NCI-H345 (cell line): ENCODE results near the gene SMAP1.
A peak's percentile ranks its signal among the peaks of the same experiment; 100 is the strongest.

Experiments
- DNase-seq: peaks from one replicate; lab custom pipeline; 2025; lab: John Stamatoyannopoulos, UW

Gene SMAP1

DNA sequence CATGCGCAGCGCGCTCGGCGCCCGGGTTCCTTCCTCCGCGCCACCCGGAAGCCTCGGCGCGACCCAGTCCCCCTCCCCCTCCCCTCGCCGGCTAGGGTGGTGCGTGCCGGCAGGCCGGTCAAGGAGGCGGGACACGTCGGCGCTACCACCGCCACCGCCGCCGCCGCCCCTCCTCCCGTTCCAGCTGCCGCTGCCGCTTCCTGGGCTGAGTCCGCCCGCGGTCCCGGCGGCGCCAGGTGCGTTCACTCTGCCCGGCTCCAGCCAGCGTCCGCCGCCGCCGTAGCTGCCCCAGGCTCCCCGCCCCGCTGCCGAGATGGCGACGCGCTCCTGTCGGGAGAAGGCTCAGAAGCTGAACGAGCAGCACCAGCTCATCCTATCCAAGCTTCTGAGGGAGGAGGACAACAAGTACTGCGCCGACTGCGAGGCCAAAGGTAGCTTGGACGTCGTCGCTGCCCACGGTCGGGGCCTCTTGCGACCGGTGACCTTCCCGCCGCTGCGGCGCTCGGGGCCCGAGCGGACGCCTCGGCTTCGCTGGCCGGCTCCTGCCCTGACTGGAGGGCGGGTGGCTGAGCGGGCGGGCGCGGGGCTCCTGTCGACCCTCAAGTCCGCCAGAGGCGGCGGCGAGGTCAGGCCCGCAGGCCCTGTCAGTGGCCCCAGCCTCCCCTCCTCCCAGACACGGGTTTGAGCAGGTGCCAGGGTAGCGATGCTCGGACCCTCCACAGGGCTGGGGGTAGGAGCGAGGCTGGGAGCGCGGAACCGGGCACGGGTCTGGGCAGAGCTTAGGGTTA is at the start of gene SMAP1:
Gene SMAP1, plus strand, starts transcription at position 173 of the 788 bp plus-strand sequence. Its CDS starts 141 bp downstream, at position 314.
- peak; percentile 94 for DNase-seq

DNA sequence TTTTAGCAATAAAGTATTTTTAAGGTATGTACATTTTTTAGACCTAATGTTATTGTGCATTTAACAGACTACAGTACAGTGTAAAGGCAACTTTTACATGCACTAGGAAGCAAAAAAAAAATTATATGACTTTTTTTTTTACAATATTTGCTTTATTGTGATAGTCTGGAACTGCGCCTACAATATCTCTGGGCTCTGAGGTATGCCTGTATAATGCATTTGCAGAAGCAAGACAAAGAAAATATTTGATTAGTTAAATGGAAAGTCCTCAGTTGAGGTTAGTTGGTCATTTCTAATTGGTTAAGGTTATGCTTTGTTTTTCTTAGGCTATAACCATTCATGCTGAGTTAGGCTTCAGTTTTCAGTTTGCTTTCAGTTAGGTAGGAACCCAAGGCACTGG is 46.9 kb upstream of the SMAP1 start:
- DNase-seq: no peak

DNA sequence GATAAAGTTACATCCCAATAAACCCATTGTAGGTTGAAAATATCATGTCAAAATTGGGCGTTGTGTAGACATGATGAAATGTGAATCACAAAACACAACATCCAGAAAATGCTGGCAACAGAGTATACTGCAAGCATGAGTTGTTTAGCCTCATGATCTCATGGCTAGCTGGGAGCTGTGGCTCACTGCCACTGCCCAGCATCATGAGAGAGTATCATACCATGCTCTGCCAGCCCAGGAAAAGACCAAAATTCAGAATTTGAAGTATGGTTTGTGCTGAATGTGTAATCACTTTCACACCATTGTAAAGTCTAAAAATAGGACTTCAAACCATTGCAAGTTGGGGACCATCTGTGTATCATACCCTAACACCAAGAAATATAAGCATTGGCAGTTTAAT is 45.2 kb upstream of the SMAP1 start:
- DNase-seq: no peak

DNA sequence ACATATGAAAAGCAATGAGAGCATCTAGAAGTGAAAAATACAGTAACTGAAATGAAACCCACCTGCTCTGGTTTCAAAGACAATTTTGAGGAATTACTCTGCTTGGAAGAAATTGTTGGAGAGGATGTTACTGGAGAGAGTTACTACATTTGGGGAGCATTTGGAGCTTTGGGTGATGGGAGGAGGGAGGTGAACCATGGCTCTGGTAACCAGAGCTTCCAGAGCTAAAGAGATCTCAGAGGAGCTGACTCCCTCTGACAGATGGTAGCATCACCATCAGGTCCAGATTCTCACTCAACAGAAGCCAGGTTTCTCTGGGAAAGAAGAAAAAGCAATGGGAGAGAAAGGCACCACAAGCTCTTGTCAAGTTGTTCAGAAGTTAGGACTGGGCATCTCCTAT is 42.2 kb upstream of the SMAP1 start:
- DNase-seq: no peak

DNA sequence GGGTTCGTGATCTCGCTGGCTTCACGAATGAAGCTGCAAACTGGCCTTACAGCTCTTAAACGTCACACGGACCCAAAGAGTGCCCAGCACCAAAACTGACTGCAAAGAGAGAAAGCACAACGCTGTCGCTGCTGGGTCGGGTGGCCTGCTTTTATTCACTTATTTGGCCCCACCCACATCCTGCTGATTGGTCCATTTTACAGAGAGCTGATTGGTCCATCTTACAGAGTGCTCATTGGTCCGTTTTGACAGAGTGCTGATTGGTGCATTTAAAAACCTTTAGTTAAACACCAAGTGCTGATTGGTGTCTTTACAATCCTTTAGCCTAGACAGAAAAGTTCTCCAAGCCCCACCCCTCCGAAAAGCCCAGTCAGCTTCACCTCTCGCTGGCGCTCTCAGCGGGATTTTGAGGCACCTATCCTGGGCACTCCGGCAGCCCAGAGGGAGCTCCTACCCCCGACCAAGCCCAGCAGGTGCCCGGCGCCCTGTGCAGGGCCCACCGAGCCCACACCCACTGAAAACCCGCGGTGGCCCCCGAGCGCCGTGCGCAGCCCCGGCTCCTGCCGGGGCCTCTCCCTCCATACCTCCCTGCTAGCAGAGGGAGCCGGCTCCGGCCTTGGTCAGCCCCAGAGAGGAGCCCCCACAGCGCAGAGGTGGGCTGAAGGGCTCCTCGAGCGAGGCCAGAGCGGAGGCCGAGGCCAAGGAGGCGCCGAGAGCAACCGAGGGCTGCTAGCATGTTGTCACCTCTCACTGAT is 40.0 kb upstream of the SMAP1 start:
- no peak for DNase-seq

DNA sequence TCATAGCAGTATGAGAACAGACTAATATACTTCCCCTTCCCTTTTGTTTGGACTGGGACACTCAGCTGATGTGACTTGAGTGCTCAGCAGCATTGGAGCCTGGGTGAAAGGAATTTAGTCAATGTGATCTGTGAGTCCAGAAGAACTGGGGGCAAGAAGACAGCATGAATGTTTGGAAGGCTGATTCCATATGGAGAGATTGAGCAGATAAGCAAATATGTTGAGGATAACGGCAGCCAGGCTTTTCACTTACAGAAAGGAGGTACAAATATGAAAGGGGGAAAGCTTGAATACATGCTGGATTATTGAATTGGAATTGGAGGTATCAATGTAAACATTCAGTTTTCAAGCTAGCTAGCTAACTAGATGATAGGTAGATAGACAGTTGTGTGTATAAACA is 37.8 kb upstream of the SMAP1 start:
- no peak for DNase-seq

DNA sequence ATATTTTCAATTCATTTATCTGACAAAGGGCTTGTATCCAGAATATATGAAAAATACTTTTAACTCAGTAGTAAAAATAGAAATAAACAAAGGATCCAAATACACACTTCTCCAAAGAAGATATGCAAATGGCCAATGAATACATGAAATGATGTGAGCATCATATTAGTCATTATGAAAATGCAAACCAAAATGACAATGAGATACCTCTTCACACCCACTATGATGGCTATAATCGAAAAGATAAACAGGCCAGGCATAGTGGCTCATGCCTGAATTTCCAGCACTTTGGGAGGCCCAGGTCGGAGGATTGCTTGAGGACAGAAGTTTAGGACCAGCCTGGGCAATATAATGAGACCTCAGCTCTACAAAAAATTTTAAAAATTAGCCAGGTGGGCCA is 33.8 kb upstream of the SMAP1 start:
- no peak for DNase-seq

DNA sequence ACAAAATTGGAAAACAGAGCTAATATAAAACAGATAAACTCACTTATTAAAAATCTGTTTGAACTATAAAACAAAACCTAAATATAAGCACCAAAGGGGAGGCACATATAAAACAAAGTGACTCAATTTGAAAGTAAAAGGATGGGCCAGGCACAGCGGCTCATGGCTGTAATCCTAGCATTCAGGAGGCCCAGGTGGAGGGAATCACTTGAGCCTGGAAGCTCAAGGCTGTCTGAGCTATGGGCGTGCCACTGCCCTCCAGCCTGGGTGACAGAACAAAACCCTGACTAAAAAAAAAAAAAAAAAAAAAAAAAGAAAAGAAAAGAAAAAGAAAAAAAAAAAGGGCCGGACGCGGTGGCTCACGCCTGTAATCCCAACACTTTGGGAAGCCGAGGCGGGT is 31.1 kb upstream of the SMAP1 start:
- no peak for DNase-seq

DNA sequence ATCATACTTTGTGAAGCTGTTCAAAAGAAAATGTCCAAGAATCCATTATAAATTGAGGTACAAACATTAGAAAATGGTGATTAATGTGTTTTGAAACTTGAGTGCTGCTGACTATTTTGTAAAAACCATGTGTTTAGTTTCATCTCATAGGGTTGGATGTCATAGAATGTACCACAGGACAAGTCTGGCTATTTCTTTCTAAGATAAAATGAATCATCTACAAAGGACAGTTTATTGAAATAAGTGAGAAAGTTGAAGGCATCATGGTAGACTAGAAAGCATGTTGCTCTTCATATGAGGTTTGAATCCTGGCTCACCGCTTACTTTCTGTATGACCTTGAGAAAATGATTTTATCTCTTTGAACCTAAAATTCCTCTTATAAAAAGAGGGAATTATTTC is 29.2 kb upstream of the SMAP1 start:
- no peak for DNase-seq

DNA sequence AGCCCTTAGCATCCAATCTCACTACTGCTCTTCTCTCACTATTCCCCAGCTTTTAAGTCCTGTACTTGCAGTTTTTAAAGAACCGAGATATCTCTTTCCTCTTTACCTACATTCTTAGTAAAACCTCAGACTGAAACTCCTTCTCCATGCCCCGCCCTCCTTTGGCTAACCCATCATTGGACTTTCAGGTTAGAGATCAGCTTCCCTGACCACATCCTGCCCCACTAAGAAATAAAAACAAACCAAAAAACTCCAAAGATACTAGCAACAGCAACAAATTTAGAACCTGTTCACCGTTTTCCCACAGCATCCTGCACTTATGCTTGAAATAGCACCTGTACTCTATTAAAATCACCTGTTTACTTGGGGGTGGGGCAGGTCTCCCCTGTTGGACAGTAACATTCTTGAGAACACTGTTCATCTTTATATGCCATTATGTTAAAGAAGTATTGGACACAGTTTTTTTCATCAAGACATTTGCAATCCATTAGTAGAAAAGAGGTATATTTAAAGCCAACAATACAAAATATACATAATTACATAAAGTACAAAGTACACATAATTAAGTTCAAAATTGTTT is 16.3 kb upstream of the SMAP1 start:
- no peak for DNase-seq

DNA sequence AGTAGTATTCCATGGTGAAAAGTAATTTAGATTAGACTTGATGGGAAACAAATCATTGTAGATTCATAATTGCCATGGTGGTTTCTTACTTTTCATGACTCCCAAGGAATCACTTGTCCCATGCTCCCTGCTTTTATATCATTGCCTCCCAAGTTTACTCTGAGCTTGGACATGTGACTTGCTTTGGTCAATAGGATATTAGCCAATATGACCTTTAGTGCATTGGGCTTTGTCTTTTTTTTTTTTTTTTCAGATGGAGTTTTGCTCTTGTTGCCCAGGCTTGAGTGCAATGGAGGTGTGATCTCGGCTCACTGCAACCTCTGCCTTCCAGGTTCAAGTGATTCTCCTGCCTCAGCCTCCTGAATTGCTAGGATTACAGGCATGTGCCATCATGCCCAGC is 15.5 kb upstream of the SMAP1 start:
- DNase-seq: no peak

DNA sequence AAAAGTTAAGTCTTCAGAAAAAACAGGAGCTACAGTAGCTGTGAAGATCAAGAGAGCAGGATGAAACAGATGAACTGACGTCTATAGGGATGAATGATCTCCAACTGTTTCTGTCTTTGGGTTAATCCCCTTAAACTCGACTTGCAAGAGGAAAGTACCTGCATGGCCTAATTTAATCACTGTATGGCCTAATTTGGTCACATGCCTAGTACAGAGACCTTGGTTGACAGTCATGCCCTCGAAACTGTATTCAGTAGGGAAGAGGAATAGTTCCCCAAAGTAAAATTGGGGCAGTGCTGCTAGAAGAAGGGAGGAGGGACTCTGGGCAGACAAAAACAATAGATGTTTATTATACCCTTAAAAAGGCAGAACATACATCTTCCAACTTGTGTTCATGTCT is 10.0 kb upstream of the SMAP1 start:
- no peak for DNase-seq

DNA sequence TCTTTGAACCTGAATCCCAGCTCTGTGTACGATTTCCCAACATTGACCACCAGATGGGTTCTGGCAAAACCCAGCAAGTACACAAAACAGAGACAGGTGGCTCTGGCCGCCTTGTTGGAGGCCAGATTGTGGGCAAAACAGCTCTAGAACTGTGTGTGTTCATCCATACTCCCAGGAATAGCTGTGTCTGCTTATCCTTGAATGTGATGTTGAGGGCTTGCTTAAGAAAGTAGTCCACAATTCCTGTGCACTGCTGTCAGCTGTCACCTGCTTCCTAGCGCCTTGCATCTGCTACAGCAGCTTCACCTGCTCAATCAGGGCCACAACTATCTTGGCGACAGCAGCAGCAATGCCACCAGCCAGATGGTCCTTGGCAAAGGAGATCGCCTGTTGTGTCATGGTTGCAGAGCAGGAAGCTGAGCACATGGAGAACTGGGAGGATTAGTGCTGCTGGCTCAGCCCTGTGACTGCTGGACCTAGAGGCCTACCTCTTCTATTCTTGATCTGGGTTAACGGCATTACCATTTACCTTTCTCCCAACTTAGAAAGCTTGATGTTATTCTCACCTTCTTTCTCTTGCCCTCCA is 3.7 kb upstream of the SMAP1 start:
- no peak for DNase-seq

DNA sequence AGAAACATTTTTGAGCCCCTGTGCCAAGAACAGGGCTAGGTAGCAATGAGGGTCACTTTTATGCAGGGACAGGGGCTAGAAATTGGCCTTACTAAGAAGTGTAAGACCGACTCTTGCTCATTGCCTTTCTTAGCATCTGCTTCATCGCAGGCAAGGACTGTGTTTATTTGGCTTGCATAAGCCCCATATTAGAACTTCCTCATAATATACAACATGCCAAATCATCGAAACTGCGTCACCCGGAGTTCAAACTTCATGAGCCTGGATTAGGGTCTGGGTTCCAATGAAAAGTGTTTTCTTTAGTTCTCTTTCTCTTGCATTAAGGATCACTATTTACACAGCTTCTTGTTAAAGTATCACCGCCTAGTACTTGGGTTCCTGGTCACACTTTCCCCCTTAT is 977 bp upstream of the SMAP1 start:
- DNase-seq: no peak

DNA sequence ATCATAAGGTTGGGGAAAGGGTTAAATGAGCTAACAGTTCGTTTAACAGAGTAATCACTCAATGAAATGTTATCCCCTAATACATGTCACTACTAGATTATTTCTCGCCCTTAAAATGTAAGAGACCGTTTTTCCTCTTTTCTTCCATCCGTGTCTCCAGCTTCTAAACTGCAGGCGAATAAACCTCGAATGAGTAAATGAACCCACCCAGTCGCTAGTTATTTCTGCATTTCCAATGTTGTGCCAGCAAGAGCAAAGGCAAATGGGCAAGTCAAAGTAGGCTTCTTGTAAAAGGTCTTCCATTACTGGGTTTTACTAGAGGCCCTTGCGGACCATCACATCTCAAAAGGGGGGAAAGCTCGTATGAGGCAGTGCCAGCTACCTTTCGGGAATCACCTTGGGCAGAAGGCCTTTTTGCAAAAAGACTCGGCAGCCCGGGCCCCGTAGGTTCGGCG is 400 bp upstream of the SMAP1 start:
- DNase-seq: no peak

DNA sequence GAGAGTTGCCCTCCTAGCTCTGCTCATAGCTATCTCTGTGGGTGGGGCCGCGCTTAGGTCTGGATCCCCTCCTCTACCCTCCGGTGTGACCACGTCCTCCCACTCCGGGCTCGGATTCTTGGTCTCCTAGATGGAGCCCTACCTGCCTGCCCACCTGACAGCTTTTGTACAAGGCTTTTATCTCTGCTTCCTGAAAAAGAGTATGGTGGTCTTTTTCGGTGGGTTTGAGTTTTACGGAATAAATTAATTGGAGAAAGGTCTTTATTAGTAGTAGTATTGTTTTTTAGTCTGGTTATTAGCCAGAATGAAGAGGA is 773 bp downstream of the SMAP1 start:
- DNase-seq: peak; percentile 59

DNA sequence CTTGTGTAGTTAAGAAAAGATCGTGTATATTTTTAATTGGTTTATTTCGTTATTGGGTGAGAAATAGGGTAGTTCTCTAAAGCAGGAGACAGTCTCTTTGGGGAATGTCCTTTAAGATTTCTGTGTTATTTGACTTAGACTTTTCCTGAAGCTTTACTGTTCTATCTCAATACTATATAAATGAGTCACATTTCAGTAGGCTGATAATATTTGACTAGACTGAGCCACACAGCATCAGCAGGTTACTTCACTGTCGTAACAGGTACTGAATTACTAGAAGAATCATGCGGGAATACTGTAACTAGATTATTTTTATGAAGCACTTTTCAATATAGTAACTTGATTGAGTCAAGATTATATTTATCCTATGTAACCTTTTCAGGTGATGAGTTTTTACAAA is 1.4 kb downstream of the SMAP1 start:
- DNase-seq: no peak

DNA sequence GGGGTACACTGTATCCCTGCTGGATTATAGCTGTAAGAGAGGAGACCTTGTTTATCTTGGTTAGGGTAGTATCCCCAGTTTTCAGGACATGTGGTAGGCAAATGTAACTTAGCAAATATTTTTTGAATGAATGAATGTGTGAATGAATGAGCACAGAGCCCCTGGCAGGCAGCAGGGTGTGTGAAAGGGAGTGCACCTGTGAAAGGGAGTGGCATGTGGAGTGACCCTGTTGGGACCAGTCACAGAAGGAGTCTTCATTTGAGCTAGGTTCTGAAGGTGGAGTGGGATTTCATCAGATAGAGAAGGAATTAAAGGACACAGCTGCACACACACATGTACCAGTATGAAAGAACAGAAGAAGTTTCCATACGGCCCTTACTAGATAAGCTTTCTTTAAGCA is 4.9 kb downstream of the SMAP1 start:
- DNase-seq: no peak

DNA sequence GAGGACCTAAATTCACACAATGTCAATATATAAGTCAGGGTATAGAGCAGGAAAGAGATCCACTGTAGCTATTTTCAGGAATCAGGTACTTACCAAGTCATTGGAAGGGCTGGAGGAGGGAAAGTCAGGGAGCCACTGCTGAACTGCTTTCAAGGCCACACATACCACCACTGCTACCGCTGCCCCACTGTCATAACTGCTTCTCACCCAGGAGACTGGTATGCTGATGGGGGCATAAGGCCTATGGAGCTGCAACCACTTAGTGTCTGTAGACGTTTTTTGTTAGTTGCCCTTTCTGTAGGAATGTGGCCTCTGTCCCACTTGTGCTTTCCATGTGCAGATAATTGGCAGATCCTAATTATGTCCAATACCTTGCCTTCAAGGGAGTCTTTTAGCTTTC is 5.4 kb downstream of the SMAP1 start:
- DNase-seq: no peak

DNA sequence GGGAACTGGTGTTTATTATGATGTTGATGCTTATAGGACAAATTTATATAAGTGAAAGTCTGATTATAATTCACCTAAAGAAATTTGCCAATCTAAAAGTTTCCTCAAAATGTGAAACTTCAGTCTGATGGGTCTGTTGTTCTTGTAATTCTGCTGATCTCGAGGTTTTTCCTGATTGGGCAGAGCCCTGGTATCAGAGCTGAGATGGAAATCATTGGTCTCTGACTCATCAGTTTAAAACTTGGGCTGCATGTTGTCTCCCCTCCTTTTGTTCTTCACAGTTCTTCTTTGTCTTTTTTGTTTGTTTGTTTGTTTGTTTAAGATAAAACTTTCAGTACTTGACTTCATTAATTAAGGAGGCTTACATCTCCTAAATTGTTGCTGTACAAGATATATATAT is 5.9 kb downstream of the SMAP1 start:
- DNase-seq: no peak

DNA sequence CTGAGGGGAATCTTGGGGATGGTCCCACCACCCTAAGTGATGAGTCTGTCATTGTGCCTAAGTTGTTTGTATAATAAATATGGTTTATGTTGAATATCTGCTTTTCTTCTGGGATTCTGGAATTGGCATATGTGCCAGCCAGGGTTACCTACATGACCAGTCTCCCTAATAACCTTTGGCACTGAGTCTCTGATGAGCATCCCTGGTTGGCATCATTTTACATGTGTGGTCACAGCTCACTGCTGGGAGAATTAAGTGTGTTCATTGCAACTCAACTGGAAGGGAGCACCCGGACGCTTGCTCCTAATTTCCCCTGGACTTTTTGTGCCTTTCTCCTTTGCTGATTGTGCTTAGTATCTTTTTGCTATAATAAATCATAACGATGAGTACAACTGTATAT is 8.1 kb downstream of the SMAP1 start:
- DNase-seq: no peak

DNA sequence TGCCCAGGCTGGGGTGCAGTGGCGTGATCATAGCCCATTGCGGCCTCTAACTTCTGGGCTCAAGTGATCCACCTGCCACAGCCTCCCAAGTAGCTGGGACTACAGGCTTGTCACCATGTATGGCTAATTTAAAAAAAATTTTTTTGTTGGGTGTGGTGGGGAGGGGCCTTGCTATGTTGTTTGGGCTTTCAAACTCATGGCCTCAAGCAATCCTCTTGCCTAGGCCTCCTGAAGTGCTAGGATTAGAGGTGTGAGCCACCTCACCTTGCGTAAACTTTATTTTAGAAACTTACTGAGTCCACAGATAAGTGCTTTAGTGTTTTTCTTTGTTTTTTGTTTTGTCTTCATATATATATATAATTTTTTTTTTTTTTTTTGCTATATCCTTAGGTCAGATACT is 9.1 kb downstream of the SMAP1 start:
- no peak for DNase-seq

DNA sequence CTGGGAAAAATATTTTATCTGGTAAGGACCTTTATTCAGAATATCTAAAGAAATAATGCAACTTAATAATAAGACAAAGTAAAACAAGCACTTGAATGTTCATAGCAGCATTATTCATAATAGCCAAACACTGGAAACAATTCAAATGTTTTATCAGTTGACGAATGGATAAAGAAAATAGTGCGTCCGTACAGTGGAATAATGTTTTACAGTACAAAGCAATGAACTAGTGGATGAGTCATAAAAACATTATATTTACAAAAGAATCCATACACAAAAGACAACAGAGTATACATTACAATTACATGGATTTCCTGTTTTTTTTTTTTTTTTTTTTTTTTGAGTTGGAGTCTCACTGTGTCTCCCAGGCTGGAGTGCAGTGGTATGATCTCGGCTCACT is 12.7 kb downstream of the SMAP1 start:
- DNase-seq: no peak
